Calu3 (cell line): ENCODE results near the gene NEURL3. TPM values are rescaled to one million over a fixed set of nuclear protein-coding genes. Genes with fewer than 3 reads are reported as not detected.

Experiments used
- BruUV-seq: library from RNA; stranded (reverse); fragments of 400-500 nt; replicated peaks from 2 replicates; lab custom pipeline; 2021; lab: Mats Ljungman, UMichigan
- CTCF ChIA-PET: fragments of 300-600 bp; sonication (Branson Sonifier 250); formaldehyde crosslinking; loops from one replicate; lab custom pipeline; 2022; ENCODE audit warnings: antibody characterized with exemption; lab: Charles Lee
- DNase-seq: peaks from one replicate; pipeline ENCODE4 v3.0.0; 2022
- H3K27ac Mint-ChIP-seq: one replicate; pipeline ENCODE4 v1.8.0; 2022; ENCODE audit warnings: mixed read lengths; ENCODE audit not compliant: unreplicated experiment
- H3K27me3 Mint-ChIP-seq: one replicate; pipeline ENCODE4 v1.8.0; 2022; ENCODE audit warnings: mixed read lengths; ENCODE audit not compliant: unreplicated experiment
- H3K36me3 Mint-ChIP-seq: one replicate; pipeline ENCODE4 v1.8.0; 2022; ENCODE audit warnings: mild to moderate bottlenecking, moderate library complexity, mixed read lengths; ENCODE audit not compliant: insufficient read depth, unreplicated experiment
- H3K4me1 Mint-ChIP-seq: one replicate; pipeline ENCODE4 v1.8.0; 2022; ENCODE audit warnings: mild to moderate bottlenecking, low read depth, mixed read lengths; ENCODE audit not compliant: unreplicated experiment
- H3K4me3 Mint-ChIP-seq: one replicate; pipeline ENCODE4 v1.8.0; 2022; ENCODE audit warnings: mild to moderate bottlenecking, low read depth, moderate library complexity, mixed read lengths; ENCODE audit not compliant: unreplicated experiment
- H3K9me3 Mint-ChIP-seq: one replicate; pipeline ENCODE4 v1.8.0; 2022; ENCODE audit warnings: low read depth, mixed read lengths; ENCODE audit not compliant: unreplicated experiment
- CTCF ChIP-seq: fragments of 200-600 bp; IDR thresholded peaks from one replicate; pipeline ENCODE4 v1.8.0; 2022; ENCODE audit warnings: antibody characterized with exemption; ENCODE audit not compliant: unreplicated experiment
- intact Hi-C: fragments of 100-400 bp; cut with micrococcal nuclease; formaldehyde crosslinking; loops from one replicate; pipeline ENCODE4 v1.10.0; 2022; ENCODE audit not compliant: unreplicated experiment
- total RNA-seq: library from RNA; stranded (reverse); gene quantifications from 2 replicates; pipeline ENCODE4 v1.2.3, GENCODE V29; 2022

The NEURL3 gene
- total RNA-seq, 1 experiment from 2014 or later: 18.5 TPM

GRCh38 chr2:96506016-96506906 lies 1.1 kb upstream of the NEURL3 start:
- Mint-ChIP-seq H3K27ac (peak overlapping the region; percentile 90), H3K27me3 (peaks cover 13% of the 10 kb centered on the region), H3K4me1 (peaks cover 59% of the 10 kb centered on the region), H3K4me3 (peak overlapping the region; percentile 67), H3K9me3 (no peaks in the 10 kb centered on the region), H3K36me3 (peaks cover 22% of the 10 kb centered on the region)
- intact Hi-C loops: loop anchor here (5.0 kb wide), 2 partner anchors 164 to 514 kb away; partner anchors contain the start of gene ANKRD36C
- DNase-seq: peak; percentile 45
- no TSS peak for BruUV-seq
- no peak for TF ChIP-seq CTCF
- CTCF ChIA-PET: interaction anchor here (0.9 to 8.6 kb wide), 4 partner anchors 13 to 97 kb away, joined by 3 to 101 read pairs (median 8); no protein-coding TSS in a partner anchor

GRCh38 chr2:96503637-96504243 lies 1.4 kb downstream of the NEURL3 start:
- Mint-ChIP-seq H3K27me3 (no peaks in the 10 kb centered on the region), H3K9me3 (no peaks in the 10 kb centered on the region), H3K36me3 (peaks cover 31% of the 10 kb centered on the region), H3K4me3 (peak overlapping the region; percentile 67), H3K4me1 (peaks cover 49% of the 10 kb centered on the region), H3K27ac (no peak overlapping the region)
- intact Hi-C loops: no loop called here
- CTCF ChIA-PET: interaction anchor here (0.7 kb wide), 1 partner anchor 95 kb away, joined by 3 read pairs; no protein-coding TSS in a partner anchor
- DNase-seq: no peak
- no TSS peak for BruUV-seq
- no peak for TF ChIP-seq CTCF

- intact Hi-C loops: no loop called here
- CTCF ChIA-PET: interaction anchor here (0.7 kb wide), 1 partner anchor 95 kb away, joined by 3 read pairs; no protein-coding TSS in a partner anchor
Observed at GRCh38 chr2:96502891-96503636, 2.1 kb downstream of the NEURL3 start.

More at GRCh38 chr2:96502891-96503636, 2.1 kb downstream of the NEURL3 start:
- peak; percentile 55 for DNase-seq
- TF ChIP-seq CTCF: no peak
- peaks cover 34% of the 10 kb centered on the region for H3K36me3 Mint-ChIP-seq
- H3K27ac Mint-ChIP-seq: no peak overlapping the region
- BruUV-seq: no TSS peak
- H3K4me3 Mint-ChIP-seq: peak overlapping the region; percentile 67
- H3K9me3 Mint-ChIP-seq: no peaks in the 10 kb centered on the region
- H3K4me1 Mint-ChIP-seq: peaks cover 48% of the 10 kb centered on the region
- no peaks in the 10 kb centered on the region for H3K27me3 Mint-ChIP-seq
